Caco-2 (cell line): ENCODE results near the gene CDC6. TPM values are rescaled to one million over a fixed set of nuclear protein-coding genes. Genes with fewer than 3 reads are reported as not detected.

Source experiments
- BruUV-seq: library from RNA; stranded (reverse); fragments of 400-500 nt; replicated peaks from 2 replicates; lab custom pipeline; 2021; lab: Mats Ljungman, UMichigan
- CTCF ChIA-PET: fragments of 300-600 bp; sonication (Branson Sonifier 250); formaldehyde crosslinking; loops from one replicate; lab custom pipeline; 2022; ENCODE audit warnings: antibody characterized with exemption; lab: Charles Lee
- POLR2A ChIA-PET: fragments of 300-600 bp; sonication (Branson Sonifier 250); formaldehyde crosslinking; loops from one replicate; lab custom pipeline; 2022; ENCODE audit warnings: antibody characterized with exemption; lab: Charles Lee
- DNase-seq, 2 experiments: peaks; one replicate each; pipeline versions ENCODE4 v3.0.0 to v3.0.0-alpha.2; 2020 to 2022
- H3K27me3 ChIP-seq: replicated peaks from 2 replicates; pipeline ENCODE4 v1.6.0; 2011; ENCODE audit warnings: low read length; ENCODE audit not compliant: control insufficient read depth, insufficient read depth
- H3K36me3 ChIP-seq: 2 replicates; pipeline ENCODE4 v1.5.1; 2011; ENCODE audit warnings: low read length; ENCODE audit not compliant: control insufficient read depth, insufficient read depth
- H3K4me1 ChIP-seq: fragments of 250-450 bp; sonication (Bioruptor Pico); 2 replicates; pipeline ENCODE4 v1.5.1; 2020; ENCODE audit warnings: mild to moderate bottlenecking
- H3K4me3 ChIP-seq: 2 replicates; pipeline ENCODE4 v1.5.1; 2011; ENCODE audit warnings: low read depth, mild to moderate bottlenecking, control low read depth, low read length
- H3K9me3 ChIP-seq: fragments of 250-450 bp; sonication (Bioruptor Pico); 2 replicates; pipeline ENCODE4 v1.5.1; 2020; ENCODE audit warnings: mild to moderate bottlenecking, moderate library complexity
- H3K27ac Mint-ChIP-seq: one replicate; pipeline ENCODE4 v1.8.0; 2022; ENCODE audit warnings: mixed read lengths; ENCODE audit not compliant: unreplicated experiment
- H3K27me3 Mint-ChIP-seq: one replicate; pipeline ENCODE4 v1.8.0; 2022; ENCODE audit warnings: mixed read lengths; ENCODE audit not compliant: insufficient read depth, unreplicated experiment
- H3K36me3 Mint-ChIP-seq: one replicate; pipeline ENCODE4 v1.8.0; 2022; ENCODE audit warnings: mild to moderate bottlenecking, mixed read lengths; ENCODE audit not compliant: insufficient read depth, unreplicated experiment
- H3K4me1 Mint-ChIP-seq: one replicate; pipeline ENCODE4 v1.8.0; 2022; ENCODE audit warnings: low read depth, mixed read lengths; ENCODE audit not compliant: unreplicated experiment
- H3K4me3 Mint-ChIP-seq: one replicate; pipeline ENCODE4 v1.8.0; 2022; ENCODE audit warnings: mild to moderate bottlenecking, moderate library complexity, mixed read lengths; ENCODE audit not compliant: unreplicated experiment
- H3K9me3 Mint-ChIP-seq: one replicate; pipeline ENCODE4 v1.8.0; 2022; ENCODE audit warnings: mixed read lengths; ENCODE audit not compliant: unreplicated experiment
- CTCF ChIP-seq, 2 experiments: fragments of 200-600 bp in 1 of 2; IDR thresholded peaks; 1 replicate in 1 of 2; 2 replicates in 1 of 2; pipeline versions ENCODE4 v1.5.1 to v1.8.0; 2011 to 2022; ENCODE audit warnings: antibody characterized with exemption in 1 of 2, control low read depth in 1 of 2, inconsistent platforms in 1 of 2, low read depth in 1 of 2, low read length in 1 of 2, mild to moderate bottlenecking in 1 of 2, moderate library complexity in 1 of 2; ENCODE audit not compliant: insufficient read depth in 1 of 2, severe bottlenecking in 1 of 2, unreplicated experiment in 1 of 2
- intact Hi-C: fragments of 100-400 bp; cut with micrococcal nuclease; formaldehyde crosslinking; loops from one replicate; pipeline ENCODE4 v1.10.0; 2022; ENCODE audit not compliant: unreplicated experiment
- total RNA-seq: library from RNA; stranded (reverse); gene quantifications from 2 replicates; pipeline ENCODE4 v1.2.3, GENCODE V29; 2022

CDC6 gene
- total RNA-seq, 1 experiment from 2014 or later: 96.4 TPM

DNA sequence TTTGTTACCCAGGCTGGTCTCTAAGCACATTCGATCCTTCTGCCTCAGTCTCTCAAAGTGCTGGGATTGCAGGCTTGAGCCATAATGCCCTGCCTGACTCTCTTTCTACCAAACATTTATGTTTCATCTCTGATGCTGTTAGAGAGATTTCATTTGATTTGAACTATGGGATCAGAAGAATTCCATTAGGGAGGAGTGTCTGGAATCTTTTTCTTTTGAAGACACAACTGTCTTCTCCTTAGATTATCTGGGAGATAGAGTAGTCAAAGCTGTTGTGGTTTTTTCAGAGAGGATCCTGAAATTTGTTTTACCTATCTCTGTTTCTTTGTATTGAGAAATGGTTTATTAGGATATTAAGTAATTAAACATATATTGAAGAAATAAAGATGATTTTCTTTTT lies 39.2 kb upstream of the CDC6 start:
- intact Hi-C loops: no loop called here
- Mint-ChIP-seq H3K4me3 (no peak overlapping the region), H3K9me3 (no peaks in the 10 kb centered on the region), H3K27me3 (no peaks in the 10 kb centered on the region), H3K27ac (peak overlapping the region; percentile 27), H3K4me1 (no peaks in the 10 kb centered on the region), H3K36me3 (peaks cover 20% of the 10 kb centered on the region)
- BruUV-seq: no TSS peak
- CTCF ChIA-PET: no interaction called here
- H3K4me3 ChIP-seq: no peak overlapping the region
- peaks cover 10% of the 10 kb centered on the region; the same call in 1 of the 2 replicates for H3K4me1 ChIP-seq
- no peaks in the 10 kb centered on the region for H3K36me3 ChIP-seq
- DNase-seq: no peak
- no peak for TF ChIP-seq CTCF (IDR thresholded peaks at IDR 0.05; ENCODE audit: insufficient read depth in 1 of 2, low read depth in 1 of 2, low read length in 1 of 2, severe bottlenecking in 1 of 2, unreplicated experiment in 1 of 2)
- H3K27me3 ChIP-seq: no peaks in the 10 kb centered on the region
- POLR2A ChIA-PET: no interaction called here
- H3K9me3 ChIP-seq: no peaks in the 10 kb centered on the region

- intact Hi-C loops: no loop called here
- Histone ChIP-seq H3K36me3 (no peaks in the 10 kb centered on the region), H3K4me3 (no peak overlapping the region), H3K9me3 (no peaks in the 10 kb centered on the region), H3K27me3 (no peaks in the 10 kb centered on the region), H3K4me1 (peaks cover 10% of the 10 kb centered on the region; the same call in 1 of the 2 replicates)
- Mint-ChIP-seq H3K36me3 (peaks cover 32% of the 10 kb centered on the region), H3K4me3 (no peak overlapping the region), H3K4me1 (no peaks in the 10 kb centered on the region), H3K27ac (no peak overlapping the region), H3K9me3 (no peaks in the 10 kb centered on the region), H3K27me3 (no peaks in the 10 kb centered on the region)
- no peak for DNase-seq
- CTCF ChIA-PET: interaction anchor here (0.6 kb wide), 1 partner anchor 8 kb away, joined by 6 read pairs; no protein-coding TSS in a partner anchor
- no TSS peak for BruUV-seq
- POLR2A ChIA-PET: no interaction called here
- TF ChIP-seq CTCF (IDR thresholded peaks at IDR 0.05; ENCODE audit: insufficient read depth in 1 of 2, low read depth in 1 of 2, low read length in 1 of 2, severe bottlenecking in 1 of 2, unreplicated experiment in 1 of 2): no peak
Measured at GRCh38 chr17:40251576-40251975, 36.1 kb upstream of the CDC6 start.

- no peaks in the 10 kb centered on the region for H3K9me3 Mint-ChIP-seq
- no peaks in the 10 kb centered on the region for H3K27me3 Mint-ChIP-seq
- peaks cover 52% of the 10 kb centered on the region for H3K36me3 Mint-ChIP-seq
- H3K4me1 ChIP-seq: peaks cover 6% of the 10 kb centered on the region; the same call in 1 of the 2 replicates
- peaks cover 1% of the 10 kb centered on the region; the same call in 1 of the 2 replicates for H3K36me3 ChIP-seq
- no peak overlapping the region for H3K27ac Mint-ChIP-seq
- no peaks in the 10 kb centered on the region for H3K27me3 ChIP-seq
- ChIA-PET CTCF (interaction anchor here (0.5 kb wide), 1 partner anchor 54 kb away, joined by 4 read pairs; no protein-coding TSS in a partner anchor), POLR2A (interaction anchor here (0.5 kb wide), 1 partner anchor 37 kb away, joined by 3 read pairs; no protein-coding TSS in a partner anchor)
- H3K4me3 Mint-ChIP-seq: no peak overlapping the region
- no peak overlapping the region for H3K4me3 ChIP-seq
- BruUV-seq: no TSS peak
- DNase-seq: no peak
- intact Hi-C loops: no loop called here
- H3K9me3 ChIP-seq: no peaks in the 10 kb centered on the region
- no peak for TF ChIP-seq CTCF (IDR thresholded peaks at IDR 0.05; ENCODE audit: insufficient read depth in 1 of 2, low read depth in 1 of 2, low read length in 1 of 2, severe bottlenecking in 1 of 2, unreplicated experiment in 1 of 2)
- no peaks in the 10 kb centered on the region for H3K4me1 Mint-ChIP-seq
Measured at GRCh38 chr17:40253565-40253964, 34.1 kb upstream of the CDC6 start.
